OCI-LY7 (cell line): ENCODE data around the gene CLCA1. TPM values are rescaled to one million over a fixed set of nuclear protein-coding genes. Genes with fewer than 3 reads are reported as not detected.

Experiments
- BruUV-seq: library from RNA; stranded (reverse); fragments of 400-500 nt; replicated peaks from 2 replicates; lab custom pipeline; 2021; lab: Mats Ljungman, UMichigan
- CTCF ChIA-PET: fragments of 300-600 bp; sonication (Branson Sonifier 250); formaldehyde crosslinking; loops from one replicate; lab custom pipeline; 2022; ENCODE audit warnings: antibody characterized with exemption; ENCODE audit not compliant: unreplicated experiment; lab: Charles Lee
- POLR2A ChIA-PET: fragments of 300-600 bp; sonication (Branson Sonifier 250); formaldehyde crosslinking; loops from one replicate; lab custom pipeline; 2022; ENCODE audit warnings: antibody characterized with exemption; lab: Charles Lee
- DNase-seq: peaks from one replicate; pipeline ENCODE4 v3.0.0-alpha.2; 2015; ENCODE audit warnings: low spot score
- H2AFZ ChIP-seq: fragments of 200-600 bp; sonication (generic), shearing (Covaris generic); 2 replicates; pipeline ENCODE4 v1.6.1; 2014; ENCODE audit warnings: mild to moderate bottlenecking, antibody characterized with exemption, low read length, moderate library complexity
- H3K27ac ChIP-seq: fragments of 200-600 bp; sonication (generic); 2 replicates; pipeline ENCODE4 v1.5.1; 2014; ENCODE audit warnings: mixed run types, low read depth, mild to moderate bottlenecking, moderate library complexity, low read length, inconsistent platforms; ENCODE audit not compliant: poor library complexity, severe bottlenecking
- H3K36me3 ChIP-seq: fragments of 200-600 bp; sonication (generic); 2 replicates; pipeline ENCODE4 v1.6.1; 2014; ENCODE audit warnings: mild to moderate bottlenecking, antibody characterized with exemption, low read length, moderate library complexity, mixed read lengths; ENCODE audit not compliant: insufficient read depth
- H3K4me1 ChIP-seq: fragments of 200-600 bp; sonication (generic); 2 replicates; pipeline ENCODE4 v1.5.1; 2014; ENCODE audit warnings: mild to moderate bottlenecking, low read length; ENCODE audit not compliant: insufficient read depth, poor library complexity, severe bottlenecking
- H3K4me2 ChIP-seq: fragments of 200-600 bp; sonication (generic); 2 replicates; pipeline ENCODE4 v1.6.1; 2014; ENCODE audit warnings: mild to moderate bottlenecking, low read length
- H3K4me3 ChIP-seq: fragments of 200-600 bp; sonication (generic); 2 replicates; pipeline ENCODE4 v1.5.1; 2014; ENCODE audit warnings: mild to moderate bottlenecking, low read depth, low read length; ENCODE audit not compliant: poor library complexity, severe bottlenecking
- H3K79me2 ChIP-seq: fragments of 200-600 bp; sonication (generic); 2 replicates; pipeline ENCODE4 v1.6.1; 2016; ENCODE audit warnings: low read depth, mild to moderate bottlenecking, low read length, moderate library complexity, mixed read lengths; ENCODE audit not compliant: insufficient read depth
- H3K9me2 ChIP-seq: fragments of 200-600 bp; sonication (generic); 2 replicates; pipeline ENCODE4 v1.6.1; 2016; ENCODE audit warnings: mild to moderate bottlenecking, low read length, mixed read lengths; ENCODE audit not compliant: insufficient read depth
- H3K9me3 ChIP-seq: fragments of 200-600 bp; sonication (generic); 2 replicates; pipeline ENCODE4 v1.6.1; 2014; ENCODE audit warnings: mild to moderate bottlenecking, mixed run types, low read length, mixed read lengths
- H4K20me1 ChIP-seq: fragments of 200-600 bp; sonication (generic); 2 replicates; pipeline ENCODE4 v1.6.1; 2014; ENCODE audit warnings: mild to moderate bottlenecking, antibody characterized with exemption, low read length, moderate library complexity, mixed read lengths; ENCODE audit not compliant: insufficient read depth
- EZH2phosphoT487 ChIP-seq: fragments of 200-600 bp; sonication (generic); IDR thresholded peaks from 2 replicates; pipeline ENCODE4 v1.6.1; 2018; ENCODE audit warnings: low read depth, borderline replicate concordance, mild to moderate bottlenecking, mixed run types, antibody characterized with exemption, low read length, moderate library complexity, mixed read lengths
- intact Hi-C: fragments of 100-400 bp; cut with micrococcal nuclease; formaldehyde crosslinking; loops from one replicate; pipeline ENCODE4 v1.10.0; 2022; ENCODE audit not compliant: unreplicated experiment
- total RNA-seq, 2 experiments: library from RNA; depleted of rRNA in 1 of 2; stranded (reverse); fragments of >200 nt in 1 of 2; shearing (Covaris generic) in 1 of 2; gene quantifications; 2 replicates each; pipeline ENCODE4 v1.2.3, GENCODE V29; 2014 to 2022
- TF ChIP-seq, protein P1 (sequence below): fragments of 200-600 bp; sonication (generic); conservative IDR thresholded peaks from 2 replicates; pipeline ENCODE4 v1.5.1; 2014; ENCODE audit warnings: mild to moderate bottlenecking, antibody characterized with exemption, low read length, moderate library complexity, mixed read lengths

The CLCA1 gene
- total RNA-seq, 2 experiments from 2014 or later = not detected

DNA sequence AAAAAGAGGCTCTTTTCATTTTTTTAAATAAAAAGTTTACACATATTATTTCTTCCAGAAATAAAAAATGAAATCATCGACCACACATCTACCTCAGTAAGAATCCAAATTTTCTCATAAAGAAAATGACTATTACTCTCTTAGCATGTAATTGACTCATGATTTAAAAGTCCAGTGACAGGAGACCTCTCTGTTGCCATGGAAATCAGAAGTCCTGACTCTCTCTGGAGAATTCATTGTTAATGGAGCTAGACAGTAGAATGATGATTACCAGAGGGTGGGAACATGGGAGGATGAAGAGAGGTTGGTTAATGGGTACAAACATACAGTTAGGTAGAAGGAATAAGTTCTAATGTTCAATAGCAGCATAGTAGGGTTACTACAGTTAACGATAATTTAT lies 73.1 kb downstream of the CLCA1 start:
- Histone ChIP-seq H3K79me2 (no peaks in the 10 kb centered on the region), H4K20me1 (no peaks in the 10 kb centered on the region), H3K27ac (no peak overlapping the region), H3K4me2 (no peak overlapping the region), H3K9me3 (no peaks in the 10 kb centered on the region), H3K9me2 (no peaks in the 10 kb centered on the region), H3K4me1 (no peaks in the 10 kb centered on the region), H3K36me3 (no peaks in the 10 kb centered on the region), H3K4me3 (no peak overlapping the region), H2AFZ (no peak overlapping the region)
- CTCF ChIA-PET = interaction anchor here (1.0 kb wide), 1 partner anchor 26 kb away, joined by 3 read pairs; no protein-coding TSS in a partner anchor
- no peak for TF ChIP-seq EZH2phosphoT487
- TF ChIP-seq, protein P1, sequence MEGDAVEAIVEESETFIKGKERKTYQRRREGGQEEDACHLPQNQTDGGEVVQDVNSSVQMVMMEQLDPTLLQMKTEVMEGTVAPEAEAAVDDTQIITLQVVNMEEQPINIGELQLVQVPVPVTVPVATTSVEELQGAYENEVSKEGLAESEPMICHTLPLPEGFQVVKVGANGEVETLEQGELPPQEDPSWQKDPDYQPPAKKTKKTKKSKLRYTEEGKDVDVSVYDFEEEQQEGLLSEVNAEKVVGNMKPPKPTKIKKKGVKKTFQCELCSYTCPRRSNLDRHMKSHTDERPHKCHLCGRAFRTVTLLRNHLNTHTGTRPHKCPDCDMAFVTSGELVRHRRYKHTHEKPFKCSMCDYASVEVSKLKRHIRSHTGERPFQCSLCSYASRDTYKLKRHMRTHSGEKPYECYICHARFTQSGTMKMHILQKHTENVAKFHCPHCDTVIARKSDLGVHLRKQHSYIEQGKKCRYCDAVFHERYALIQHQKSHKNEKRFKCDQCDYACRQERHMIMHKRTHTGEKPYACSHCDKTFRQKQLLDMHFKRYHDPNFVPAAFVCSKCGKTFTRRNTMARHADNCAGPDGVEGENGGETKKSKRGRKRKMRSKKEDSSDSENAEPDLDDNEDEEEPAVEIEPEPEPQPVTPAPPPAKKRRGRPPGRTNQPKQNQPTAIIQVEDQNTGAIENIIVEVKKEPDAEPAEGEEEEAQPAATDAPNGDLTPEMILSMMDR = no peak
- BruUV-seq = no TSS peak
- no peak for DNase-seq
- POLR2A ChIA-PET = interaction anchor here (0.6 to 1.5 kb wide), 2 partner anchors 36 to 87 kb away, joined by 3 read pairs; no protein-coding TSS in a partner anchor
- intact Hi-C loops = no loop called here

DNA sequence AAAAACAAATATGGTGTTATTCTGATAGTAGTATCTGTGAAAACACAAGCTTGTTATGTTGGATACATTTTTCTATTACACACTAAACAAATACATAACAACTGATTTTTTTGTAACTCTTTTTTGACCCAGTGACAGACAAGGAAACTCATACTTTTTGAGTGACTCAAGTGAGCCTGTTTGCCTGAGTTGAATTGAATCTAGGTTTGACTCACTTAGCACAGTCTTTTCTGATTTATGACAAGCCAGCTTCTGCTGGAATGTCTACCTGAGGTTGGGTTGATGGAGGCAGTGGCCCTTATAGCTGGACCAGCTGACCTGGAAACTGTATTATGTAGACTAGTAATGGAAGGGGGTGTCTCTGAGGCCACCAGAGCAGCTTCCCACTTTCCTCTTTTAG lies 73.9 kb downstream of the CLCA1 start:
- Histone ChIP-seq H3K36me3 (no peaks in the 10 kb centered on the region), H3K79me2 (no peaks in the 10 kb centered on the region), H3K9me2 (no peaks in the 10 kb centered on the region), H3K27ac (no peak overlapping the region), H4K20me1 (no peaks in the 10 kb centered on the region), H3K4me3 (no peak overlapping the region), H3K4me2 (no peak overlapping the region), H3K9me3 (no peaks in the 10 kb centered on the region), H2AFZ (no peak overlapping the region), H3K4me1 (no peaks in the 10 kb centered on the region)
- DNase-seq = no peak
- intact Hi-C loops = no loop called here
- no TSS peak for BruUV-seq
- TF ChIP-seq, protein P1 = no peak
- no peak for TF ChIP-seq EZH2phosphoT487
- POLR2A ChIA-PET = interaction anchor here (0.6 to 1.5 kb wide), 3 partner anchors 23 to 88 kb away, joined by 3 read pairs; no protein-coding TSS in a partner anchor
- CTCF ChIA-PET = interaction anchor here (1.0 kb wide), 1 partner anchor 27 kb away, joined by 3 read pairs; no protein-coding TSS in a partner anchor

DNA sequence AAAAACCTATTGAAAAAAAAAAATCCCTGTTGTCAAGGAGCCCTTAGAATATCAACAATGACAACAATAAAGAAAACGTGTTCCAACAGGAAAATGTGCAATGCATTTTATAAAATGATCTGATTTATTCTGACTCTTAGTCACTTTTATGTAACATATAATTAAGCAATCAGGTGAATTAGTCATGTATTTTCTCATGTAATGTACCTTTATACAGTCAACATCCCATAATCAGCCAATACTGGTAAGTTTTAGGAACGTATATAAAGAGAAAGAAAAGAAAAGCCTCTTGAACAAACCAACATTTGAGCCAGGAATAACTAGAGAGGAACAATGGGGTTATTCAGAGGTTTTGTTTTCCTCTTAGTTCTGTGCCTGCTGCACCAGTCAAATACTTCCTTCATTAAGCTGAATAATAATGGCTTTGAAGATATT lies 78.1 kb downstream of the CLCA1 start, which contains the start of gene CLCA4:
CLCA4 (plus strand) TSS at position 292 of the 435 bp plus-strand sequence; CDS start at position 334, 42 bp downstream.
- no peak for DNase-seq
- no peak for TF ChIP-seq EZH2phosphoT487
- intact Hi-C loops = no loop called here
- ChIA-PET POLR2A (interaction anchor here (0.6 kb wide), 1 partner anchor 1531 kb away, joined by 3 read pairs; no protein-coding TSS in a partner anchor), CTCF (no interaction called here)
- Histone ChIP-seq H3K4me2 (no peak within 1 kb of the TSS), H4K20me1 (no peaks in the 10 kb centered on the region), H3K9me3 (no peaks in the 10 kb centered on the region), H3K4me1 (no peaks in the 10 kb centered on the region), H3K36me3 (no peaks in the 10 kb centered on the region), H3K4me3 (no peak within 1 kb of the TSS), H3K9me2 (no peaks in the 10 kb centered on the region), H3K79me2 (no peaks in the 10 kb centered on the region), H2AFZ (no peak within 1 kb of the TSS), H3K27ac (no peak within 1 kb of the TSS)
- no TSS peak for BruUV-seq
